SU-DHL-6 (cell line): ENCODE measurements around the gene MERTK.

ENCODE experiments used
- H2AFZ ChIP-seq: fragments of 200-600 bp; sonication (generic); 2 replicates; pipeline ENCODE4 v1.6.1; 2014; ENCODE audit warnings: low read depth, mild to moderate bottlenecking, moderate library complexity, mixed read lengths, antibody characterized with exemption, low read length; ENCODE audit not compliant: severe bottlenecking
- H3F3A ChIP-seq: fragments of 200-600 bp; shearing (Covaris generic); 2 replicates; pipeline ENCODE4 v1.6.0; 2016; ENCODE audit warnings: antibody characterized with exemption, mild to moderate bottlenecking; ENCODE audit not compliant: insufficient read depth
- H3K27ac ChIP-seq: fragments of 200-600 bp; sonication (generic); 2 replicates; pipeline ENCODE4 v1.5.1; 2016; ENCODE audit warnings: low read depth, mild to moderate bottlenecking, low read length, moderate library complexity, mixed read lengths
- H3K27me3 ChIP-seq: fragments of 200-600 bp; sonication (generic), shearing (Covaris generic); 2 replicates; pipeline ENCODE4 v1.6.0; 2014; ENCODE audit warnings: mild to moderate bottlenecking, low read length
- H3K36me3 ChIP-seq: fragments of 200-600 bp; sonication (generic); 2 replicates; pipeline ENCODE4 v1.6.1; 2014; ENCODE audit warnings: mild to moderate bottlenecking, low read length, mixed read lengths
- H3K4me2 ChIP-seq: fragments of 300-600, 200-600 bp; shearing (Covaris generic), sonication (generic); 2 replicates; pipeline ENCODE4 v1.6.0; 2014; ENCODE audit warnings: low read length, low read depth, mild to moderate bottlenecking; ENCODE audit not compliant: poor library complexity, severe bottlenecking
- H3K4me3 ChIP-seq: fragments of 200-600 bp; sonication (generic); 2 replicates; pipeline ENCODE4 v1.5.1; 2014; ENCODE audit warnings: antibody characterized with exemption, low read length, mild to moderate bottlenecking, mixed read lengths; ENCODE audit not compliant: insufficient read depth, poor library complexity, severe bottlenecking
- H3K79me2 ChIP-seq: fragments of 200-600 bp; sonication (generic); 2 replicates; pipeline ENCODE4 v1.6.1; 2014; ENCODE audit warnings: mild to moderate bottlenecking, low read length, moderate library complexity; ENCODE audit not compliant: insufficient read depth
- H3K9ac ChIP-seq: fragments of 200-600 bp; sonication (generic); 2 replicates; pipeline ENCODE4 v1.7.0; 2014; ENCODE audit warnings: mild to moderate bottlenecking, low read length
- H3K9me2 ChIP-seq: fragments of 200-600 bp; sonication (generic); replicated peaks from 2 replicates; pipeline ENCODE4 v1.6.1; 2014; ENCODE audit warnings: low read length; ENCODE audit not compliant: insufficient read depth
- H3K9me3 ChIP-seq: fragments of 200-600 bp; sonication (generic); 2 replicates; pipeline ENCODE4 v1.6.1; 2014; ENCODE audit warnings: low read length, mixed read lengths; ENCODE audit not compliant: insufficient read depth
- H4K20me1 ChIP-seq: fragments of 200-600 bp; sonication (generic); 2 replicates; pipeline ENCODE4 v1.6.1; 2014; ENCODE audit warnings: low read depth, mild to moderate bottlenecking, antibody characterized with exemption, low read length, moderate library complexity, mixed read lengths
- CTCF ChIP-seq: fragments of 200-600 bp; sonication (generic); IDR thresholded peaks from one replicate; pipeline ENCODE4 v1.5.1; 2017; ENCODE audit warnings: antibody characterized with exemption, mild to moderate bottlenecking, low read length, moderate library complexity; ENCODE audit not compliant: insufficient read depth, poor library complexity, severe bottlenecking
- EZH2phosphoT487 ChIP-seq: fragments of 200-600 bp; sonication (generic), shearing (Covaris generic); conservative IDR thresholded peaks from 2 replicates; pipeline ENCODE4 v1.6.1; 2018; ENCODE audit warnings: mild to moderate bottlenecking, antibody characterized with exemption, low read length, moderate library complexity, mixed read lengths

The MERTK gene

GRCh38 chr2:111900859-111901258 lies 2.5 kb downstream of the MERTK start:
- H3K27ac ChIP-seq = no peak overlapping the region
- no peak overlapping the region for H3K9ac ChIP-seq
- no peak overlapping the region for H3K4me2 ChIP-seq
- H4K20me1 ChIP-seq = no peaks in the 10 kb centered on the region
- no peak overlapping the region for H3K4me3 ChIP-seq
- H3K36me3 ChIP-seq = no peaks in the 10 kb centered on the region
- no peaks in the 10 kb centered on the region for H3K79me2 ChIP-seq
- H2AFZ ChIP-seq = no peak overlapping the region
- H3F3A ChIP-seq = no peaks in the 10 kb centered on the region; the same call in 1 of the 2 replicates
- H3K9me2 ChIP-seq = no peaks in the 10 kb centered on the region
- TF ChIP-seq CTCF = no peak
- TF ChIP-seq EZH2phosphoT487 = no peak
- no peaks in the 10 kb centered on the region for H3K27me3 ChIP-seq
- H3K9me3 ChIP-seq = no peaks in the 10 kb centered on the region

- Histone ChIP-seq H3K36me3 (no peaks in the 10 kb centered on the region), H3K4me2 (no peak overlapping the region), H2AFZ (no peak overlapping the region), H3K9me2 (no peaks in the 10 kb centered on the region), H3K79me2 (no peaks in the 10 kb centered on the region), H3K9me3 (no peaks in the 10 kb centered on the region), H3K27ac (no peak overlapping the region), H3K9ac (no peak overlapping the region), H3F3A (no peaks in the 10 kb centered on the region; the same call in 1 of the 2 replicates), H4K20me1 (no peaks in the 10 kb centered on the region), H3K4me3 (no peak overlapping the region), H3K27me3 (no peaks in the 10 kb centered on the region)
- TF ChIP-seq EZH2phosphoT487 (no peak), CTCF (no peak)
Measured at GRCh38 chr2:111903516-111903915, 5.1 kb downstream of the MERTK start.

- Histone ChIP-seq H3K9me2 (no peaks in the 10 kb centered on the region), H3K9ac (no peak overlapping the region), H3K9me3 (no peaks in the 10 kb centered on the region), H3F3A (no peaks in the 10 kb centered on the region; the same call in 1 of the 2 replicates), H3K4me3 (no peak overlapping the region), H3K27me3 (no peaks in the 10 kb centered on the region), H3K27ac (no peak overlapping the region), H3K79me2 (no peaks in the 10 kb centered on the region), H3K36me3 (no peaks in the 10 kb centered on the region), H3K4me2 (no peak overlapping the region), H2AFZ (no peak overlapping the region), H4K20me1 (no peaks in the 10 kb centered on the region)
- TF ChIP-seq CTCF = no peak
- no peak for TF ChIP-seq EZH2phosphoT487
Measured at GRCh38 chr2:111903930-111904439, 5.6 kb downstream of the MERTK start.
